ENCODE data around the gene FAM240A.

- TF ChIP-seq POLR2A (IDR thresholded peaks at IDR 0.05) (no peak), CTCF (IDR thresholded peaks at IDR 0.05) (no peak)
These were observed 36.6 kb upstream of the FAM240A start for GRCh38 chr3:46575577-46576222.

Measured in tibial nerve (tissue), 3 donors.